Head of caudate nucleus (tissue), 42 donors: ENCODE measurements around the gene MYO9A.
"Not testable (repeated sequence)": the region's sequence is repeated elsewhere in the genome, so short reads cannot be mapped to it uniquely, and the experiment has no call there.

Experiments used
- DNase-seq, 42 donors: peaks; one replicate each; pipeline versions ENCODE4 v3.0.0 to v3.0.0-alpha.2; 2020 to 2021; ENCODE audit warnings: mixed read lengths in 7 of 42
- intact Hi-C: fragments of 100-400 bp; cut with DNase I; formaldehyde crosslinking; loops from one replicate; pipeline ENCODE4 v1.15.0; 2022

Gene MYO9A

DNA sequence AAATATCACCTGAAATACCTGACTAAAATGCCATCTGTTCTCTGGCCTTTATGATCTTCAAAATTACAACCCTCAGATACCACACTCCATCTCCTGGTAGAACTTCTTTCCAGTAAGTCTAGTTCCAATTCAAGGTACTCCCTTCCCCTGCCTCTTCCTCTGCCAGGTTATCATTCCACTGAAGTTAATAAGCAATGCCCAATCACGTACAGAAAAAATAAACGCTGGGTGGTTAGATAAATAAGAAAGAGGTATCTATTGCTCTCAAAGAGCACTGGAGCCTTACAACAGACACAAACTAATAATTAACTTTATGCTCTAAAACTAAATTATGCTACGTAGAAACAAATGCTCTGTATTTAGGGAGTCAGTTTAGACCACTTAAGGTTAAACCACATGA is 112.5 kb downstream of the MYO9A start:
- no peak for DNase-seq
- intact Hi-C loops, result no loop called here

DNA sequence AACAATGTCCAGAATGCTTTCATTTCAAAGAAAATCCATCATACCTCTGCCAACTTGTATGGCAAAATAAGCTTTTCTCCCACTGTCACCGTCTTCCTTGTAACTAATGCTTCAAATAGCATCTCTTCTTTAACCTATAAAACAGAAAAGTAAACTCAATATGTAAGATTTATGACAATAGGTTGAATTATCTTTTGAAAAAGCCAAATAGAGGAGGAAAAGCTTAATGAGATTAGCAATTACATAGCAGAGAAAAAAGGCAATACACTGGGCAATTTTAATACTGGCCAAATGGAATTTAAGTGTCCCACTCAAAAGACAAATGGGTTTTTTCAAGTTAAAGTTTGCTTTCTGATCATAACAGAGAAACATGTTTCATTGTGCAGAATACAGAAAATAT is 118.1 kb downstream of the MYO9A start:
- DNase-seq, result no peak
- intact Hi-C loops, result no loop called here

DNA sequence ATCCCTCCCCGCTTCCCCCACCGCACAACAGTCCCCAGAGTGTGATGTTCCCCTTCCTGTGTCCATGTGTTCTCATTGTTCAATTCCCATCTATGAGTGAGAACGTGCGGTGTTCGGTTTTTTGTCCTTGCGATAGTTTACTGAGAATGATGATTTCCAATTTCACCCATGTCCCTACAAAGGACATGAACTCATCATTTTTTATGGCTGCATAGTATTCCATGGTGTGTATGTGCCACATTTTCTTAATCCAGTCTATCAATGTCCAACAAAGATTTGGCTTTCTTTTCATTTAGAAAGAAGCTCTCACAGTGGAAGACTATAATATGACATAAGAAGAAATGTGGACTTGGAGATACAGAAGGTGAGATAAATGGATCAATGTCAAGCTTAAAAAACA is 119.2 kb downstream of the MYO9A start:
- intact Hi-C loops, DNase-seq: not testable (repeated sequence)

DNA sequence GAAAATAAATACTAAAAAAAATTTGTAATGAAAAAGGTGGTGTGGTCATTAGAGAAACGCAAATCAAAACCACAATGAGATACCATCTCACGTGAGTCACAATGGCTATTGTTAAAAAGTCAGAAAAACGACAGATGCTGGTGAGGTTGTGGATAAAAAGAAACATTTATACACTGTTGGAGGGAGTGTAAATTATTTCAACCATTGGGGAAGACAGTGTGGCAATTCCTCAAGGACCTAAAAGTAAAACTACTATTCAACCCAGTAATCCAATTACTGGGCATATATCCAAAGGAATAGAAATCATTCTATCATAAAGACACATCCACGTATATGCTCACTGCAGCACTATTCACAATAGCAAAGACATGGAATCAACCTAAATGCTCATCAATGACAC is 120.3 kb downstream of the MYO9A start:
- no peak for DNase-seq
- intact Hi-C loops, result no loop called here

DNA sequence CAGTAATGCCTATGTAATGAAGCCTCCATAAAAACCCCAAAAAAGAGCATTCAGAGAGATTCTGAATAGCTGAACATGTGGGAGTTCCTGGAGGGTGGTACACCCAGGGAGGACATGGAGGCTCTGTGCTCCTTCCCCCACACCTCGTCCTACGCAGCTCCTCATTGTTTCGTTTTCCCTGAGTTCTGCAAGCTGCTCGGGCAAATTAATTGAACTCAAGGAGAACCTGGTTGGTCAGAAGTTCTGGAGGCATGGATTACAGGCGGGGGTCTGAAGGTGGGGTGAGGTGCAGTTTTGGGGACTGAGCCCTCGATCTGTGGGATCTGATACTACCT is 142.2 kb downstream of the MYO9A start:
- DNase-seq, result peak in 39 of 42 donors; percentile 10 to 88 (median 51)

DNA sequence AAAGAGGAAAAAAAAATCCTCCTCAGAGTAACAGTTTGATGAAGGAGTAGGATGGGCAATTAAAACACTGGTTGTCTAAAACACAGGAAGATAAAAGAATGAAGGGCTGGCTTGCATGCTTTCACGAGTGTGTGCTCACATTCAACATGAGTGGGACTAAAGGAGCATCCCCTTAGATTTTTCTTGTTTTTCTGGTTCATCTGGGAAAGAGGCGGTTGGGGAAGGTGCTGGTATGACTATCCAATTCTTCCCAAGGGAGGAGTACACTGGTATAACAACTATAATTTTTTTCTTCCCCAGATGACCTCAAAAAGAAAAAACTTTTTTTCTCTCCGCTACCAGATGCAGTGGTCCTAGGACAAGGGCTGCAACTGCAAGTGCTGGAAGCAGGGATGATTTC is 143.7 kb downstream of the MYO9A start:
- intact Hi-C loops, result no loop called here
- no peak for DNase-seq

More for the DNA sequence above, 142.2 kb downstream of the MYO9A start:
- intact Hi-C loops, result no loop called here

DNA sequence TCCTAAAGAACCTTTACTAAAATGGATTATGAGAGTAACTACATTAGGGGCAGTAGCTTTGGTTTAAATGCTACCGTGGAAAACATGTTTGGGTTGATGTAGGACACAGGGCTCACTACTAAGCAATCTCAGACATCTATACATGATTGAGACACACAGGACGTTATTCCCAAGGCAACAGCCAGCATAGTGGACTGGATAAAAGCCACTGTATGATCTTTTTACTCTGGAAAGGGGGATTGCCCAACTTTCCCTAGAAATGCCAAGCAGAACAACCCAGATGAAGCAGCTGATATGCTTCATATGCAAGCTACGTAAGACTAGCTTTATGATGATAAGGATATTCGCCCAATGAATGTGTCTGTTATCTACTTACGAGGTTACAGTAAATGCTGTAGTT is 144.6 kb downstream of the MYO9A start:
- intact Hi-C loops, result no loop called here
- no peak for DNase-seq

DNA sequence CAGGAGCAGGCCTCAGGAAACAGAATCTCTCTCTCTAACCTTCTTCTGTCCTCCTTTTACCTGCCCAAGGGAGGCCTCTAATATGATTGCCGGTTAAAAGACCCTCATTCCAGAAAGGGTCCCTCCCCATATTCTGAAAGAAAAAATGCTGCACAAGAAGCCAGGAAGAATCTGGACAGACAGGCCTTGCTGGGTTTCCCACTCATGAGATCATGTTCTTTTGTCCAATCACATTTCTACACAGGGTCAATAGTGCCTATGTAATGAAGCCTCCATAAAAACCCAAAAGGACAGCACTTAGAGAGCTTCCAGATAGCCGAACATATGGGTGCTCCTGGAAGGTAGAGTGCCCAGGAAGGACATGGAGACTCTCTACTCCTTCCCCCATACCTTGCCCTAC is 146.0 kb downstream of the MYO9A start:
- no peak for DNase-seq
- intact Hi-C loops, result no loop called here

DNA sequence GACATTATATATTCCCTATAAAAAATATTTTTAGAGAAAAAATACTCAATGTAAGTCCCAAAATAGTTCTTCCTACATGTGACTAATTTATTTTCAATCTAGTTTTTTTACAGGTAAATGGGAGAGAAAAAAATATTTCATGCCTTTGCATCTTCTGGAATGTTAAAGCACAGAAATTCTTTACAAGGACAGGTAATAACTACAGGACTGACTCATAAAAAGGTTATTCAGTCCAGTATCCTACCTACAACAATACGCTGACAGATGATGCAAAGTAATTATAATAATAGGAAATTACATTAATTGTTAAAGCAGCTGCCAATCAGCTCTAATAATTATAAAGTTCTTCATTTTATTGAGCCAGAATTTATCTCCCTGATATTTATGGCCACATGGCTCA is 147.5 kb downstream of the MYO9A start:
- intact Hi-C loops, result no loop called here
- DNase-seq, result no peak

DNA sequence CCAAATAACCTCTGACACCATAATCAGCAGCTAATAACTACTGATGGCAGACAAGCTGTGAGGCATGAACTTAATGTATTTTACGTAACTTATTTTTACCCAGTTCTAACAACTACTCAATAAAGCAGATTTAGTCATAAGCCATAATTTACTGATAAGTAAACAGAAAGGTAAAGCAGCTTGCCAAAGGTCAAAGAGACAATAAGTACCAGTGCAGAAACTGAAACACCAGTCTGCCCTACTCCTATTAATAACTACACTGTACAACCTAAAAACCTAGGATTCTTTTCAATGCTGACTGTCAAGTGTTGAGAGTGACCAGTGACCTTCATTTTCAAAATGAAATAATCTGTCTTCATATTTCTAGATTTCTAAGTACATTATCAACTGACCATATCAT is 155.4 kb downstream of the MYO9A start:
- intact Hi-C loops, result no loop called here

DNA sequence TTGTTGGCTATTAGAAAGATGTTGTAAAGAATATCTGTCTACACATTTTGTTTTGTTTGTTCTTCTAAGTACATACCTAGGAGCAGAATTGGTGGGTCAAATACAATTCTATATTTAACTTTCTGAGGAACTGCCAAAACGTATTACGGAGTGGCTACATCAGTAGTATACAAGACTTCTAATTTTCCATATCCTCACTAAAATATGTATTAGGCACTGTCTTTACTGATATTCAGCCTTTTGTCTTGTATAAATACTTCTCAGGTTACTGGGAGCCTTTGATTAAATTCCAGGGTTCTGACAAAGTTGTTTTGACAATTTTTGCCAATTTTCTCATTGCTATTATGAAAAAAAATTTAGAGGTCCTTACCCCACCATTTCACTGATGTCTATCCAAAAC is 160.9 kb downstream of the MYO9A start:
- intact Hi-C loops, result no loop called here
- no peak for DNase-seq

More for the DNA sequence above, 155.4 kb downstream of the MYO9A start:
- no peak for DNase-seq

DNA sequence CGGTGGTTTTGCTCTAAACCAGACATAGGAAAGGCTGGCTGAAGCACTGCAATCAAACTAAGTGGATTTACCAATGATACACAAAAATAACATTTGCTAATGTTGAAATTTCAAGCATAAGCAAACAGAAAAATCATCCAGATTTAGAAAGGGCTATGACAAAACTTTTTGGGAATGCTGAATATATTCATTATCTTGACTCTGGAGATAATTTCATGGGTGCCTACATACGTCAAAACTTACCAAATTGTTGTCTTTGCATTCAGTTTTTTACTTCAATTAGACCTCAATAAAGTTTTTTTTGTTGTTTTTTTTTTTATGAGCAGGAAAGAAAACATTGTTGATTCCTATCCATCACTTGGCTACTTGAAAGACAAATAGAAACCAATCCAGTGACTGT is 166.8 kb downstream of the MYO9A start:
- DNase-seq, result no peak
- intact Hi-C loops, result no loop called here

DNA sequence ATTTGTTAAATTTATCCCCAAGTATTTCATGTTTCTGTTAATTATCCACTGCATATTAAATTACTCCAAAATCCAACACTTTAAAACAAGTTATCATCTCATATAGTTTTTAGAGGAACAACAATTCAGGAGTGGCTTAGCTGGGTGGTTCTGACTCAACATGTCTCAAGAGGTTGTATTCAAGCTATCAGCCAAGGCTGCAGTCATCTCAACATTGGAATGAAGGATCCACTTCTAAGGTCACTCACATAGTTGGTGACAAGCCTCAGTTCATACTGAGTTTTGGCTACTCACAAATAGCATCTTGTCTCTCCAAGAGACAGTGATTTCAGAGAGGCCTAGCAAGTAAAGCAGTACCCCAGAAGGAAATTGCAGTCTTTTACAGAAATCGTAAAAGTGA is 172.9 kb downstream of the MYO9A start:
- no peak for DNase-seq
- intact Hi-C loops, result no loop called here

DNA sequence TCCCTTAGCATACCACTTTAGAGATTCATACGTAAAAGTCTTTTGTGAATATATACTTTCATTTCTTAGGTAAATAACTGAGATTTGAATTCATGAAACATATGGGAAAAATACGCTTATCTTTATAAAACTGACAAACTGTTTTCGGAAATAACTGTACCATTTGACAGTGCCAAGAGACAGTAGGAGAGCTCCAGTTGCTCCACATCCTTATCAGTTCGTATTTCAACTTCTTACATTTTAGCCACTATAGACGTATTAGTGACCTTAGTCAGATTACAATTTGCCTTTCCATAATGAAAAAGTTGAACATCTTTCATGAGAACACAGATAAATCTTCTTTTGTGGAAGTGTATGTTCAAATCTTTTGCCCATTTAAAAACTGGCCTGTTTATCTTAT is 174.1 kb downstream of the MYO9A start:
- DNase-seq, result no peak
- intact Hi-C loops, result no loop called here

DNA sequence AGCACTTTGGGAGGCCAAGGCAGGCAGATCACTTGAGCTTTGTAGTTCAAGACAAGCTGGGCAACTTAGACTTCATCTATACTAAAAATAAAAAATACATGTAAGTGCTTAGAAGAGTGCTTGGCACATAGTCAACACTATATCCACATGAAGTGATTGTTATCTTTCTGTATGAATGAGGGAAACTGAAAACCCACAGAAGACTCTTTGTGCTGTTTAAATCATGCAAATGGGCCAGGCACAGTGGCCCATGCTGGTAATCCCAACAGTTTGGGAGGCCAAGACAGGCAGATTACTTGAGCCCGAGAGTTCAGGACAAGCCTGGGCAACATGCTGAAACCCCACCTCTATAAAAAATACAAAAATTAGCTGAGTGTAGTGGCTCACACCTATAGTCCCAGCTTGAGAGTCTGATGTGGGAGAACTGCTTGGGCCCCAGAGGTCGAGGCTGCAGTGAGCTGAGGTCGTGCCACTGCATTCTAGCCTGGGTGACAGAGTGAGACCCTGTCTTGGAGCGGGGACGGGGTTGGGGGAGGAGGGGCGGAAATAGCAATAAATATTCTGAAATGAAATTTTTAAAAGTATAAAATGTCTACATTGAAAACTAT is 177.9 kb downstream of the MYO9A start:
- intact Hi-C loops, result no loop called here
- DNase-seq, result no peak

DNA sequence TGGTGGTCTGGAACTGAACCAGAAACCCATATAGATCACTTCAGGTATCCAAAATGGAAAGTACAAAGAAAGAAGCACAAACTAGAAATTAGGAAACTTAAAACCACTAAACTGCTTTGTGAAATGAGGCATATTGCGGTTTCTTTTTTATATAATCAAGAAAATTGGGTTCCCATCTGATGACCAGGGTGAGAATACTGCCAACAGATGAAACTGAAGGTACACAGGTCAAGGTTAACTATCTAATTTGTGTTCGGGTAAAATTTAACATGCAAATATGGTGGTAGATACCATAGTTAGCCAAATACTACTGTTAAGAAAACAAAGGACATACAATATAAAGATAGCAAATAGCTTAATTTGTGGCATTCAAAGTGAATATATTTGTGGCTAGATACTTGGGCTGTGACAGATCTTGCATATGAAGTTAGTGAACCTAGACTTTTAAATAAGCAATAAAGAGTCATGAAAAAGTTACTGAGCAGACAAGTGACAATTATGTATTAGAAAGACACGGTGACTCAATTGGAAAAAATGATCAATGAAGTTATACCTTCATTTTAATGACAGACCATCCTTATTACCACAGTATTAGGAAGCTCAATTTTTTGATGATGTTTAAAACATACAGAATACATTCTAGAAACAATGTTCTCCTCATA is 180.2 kb downstream of the MYO9A start:
- no peak for DNase-seq
- intact Hi-C loops, result no loop called here

DNA sequence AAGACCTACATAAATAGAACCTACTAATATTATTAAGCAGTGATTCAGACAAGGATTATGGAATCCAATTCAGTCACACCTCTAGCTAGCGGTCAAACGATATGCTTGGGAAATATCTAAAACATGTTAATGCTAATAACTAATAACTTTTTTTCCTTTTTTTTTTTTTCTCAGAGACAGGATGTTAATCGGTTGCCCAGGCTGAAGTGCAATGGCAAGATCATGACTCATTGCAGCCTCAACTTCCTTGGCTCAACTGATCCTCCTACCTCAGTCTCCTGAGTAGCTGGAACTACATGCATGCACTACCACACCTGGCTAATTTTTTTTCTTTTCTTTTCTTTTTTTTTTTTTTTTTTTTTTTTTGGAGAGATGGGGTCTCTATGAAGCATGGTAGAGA is 183.5 kb downstream of the MYO9A start:
- intact Hi-C loops, result no loop called here
- DNase-seq, result no peak

DNA sequence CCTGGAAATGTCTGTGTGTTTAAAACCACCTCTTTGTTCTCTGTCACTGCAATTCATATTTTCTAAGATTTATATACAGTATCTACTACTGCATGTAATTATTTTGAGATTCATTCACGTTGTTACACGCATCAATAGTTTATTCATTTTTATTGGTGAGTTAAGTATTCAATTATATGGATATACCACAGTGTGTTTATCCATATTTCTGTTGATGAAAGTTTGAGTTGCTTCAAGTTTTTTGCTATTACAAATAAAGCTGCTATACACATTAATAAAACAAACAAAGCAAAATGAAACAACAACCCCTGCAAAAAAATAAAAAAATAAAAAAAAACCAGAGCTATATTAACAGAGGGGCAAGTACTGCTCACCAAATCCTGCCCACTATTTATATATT is 185.3 kb downstream of the MYO9A start:
- intact Hi-C loops, result no loop called here
- no peak for DNase-seq

DNA sequence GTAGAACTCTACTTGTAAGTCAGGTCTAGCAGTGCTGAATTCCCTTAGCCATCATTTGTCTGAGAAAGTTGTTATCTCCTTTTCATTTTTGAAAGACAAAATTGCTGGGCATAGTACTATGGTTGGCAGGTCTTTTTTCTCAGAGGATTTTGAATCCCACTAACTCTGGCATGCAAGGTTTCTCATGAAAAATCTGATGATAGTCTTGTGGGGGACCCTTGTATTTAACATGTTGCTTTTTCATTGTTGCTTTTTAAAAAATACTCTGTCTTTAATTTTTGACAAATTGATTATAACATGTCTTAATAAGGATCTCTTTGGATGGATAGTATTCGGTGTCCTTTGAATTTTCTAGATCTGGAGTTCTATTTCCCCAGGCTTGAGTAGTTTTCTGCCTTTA is 186.7 kb downstream of the MYO9A start:
- intact Hi-C loops, result no loop called here
- no peak for DNase-seq

DNA sequence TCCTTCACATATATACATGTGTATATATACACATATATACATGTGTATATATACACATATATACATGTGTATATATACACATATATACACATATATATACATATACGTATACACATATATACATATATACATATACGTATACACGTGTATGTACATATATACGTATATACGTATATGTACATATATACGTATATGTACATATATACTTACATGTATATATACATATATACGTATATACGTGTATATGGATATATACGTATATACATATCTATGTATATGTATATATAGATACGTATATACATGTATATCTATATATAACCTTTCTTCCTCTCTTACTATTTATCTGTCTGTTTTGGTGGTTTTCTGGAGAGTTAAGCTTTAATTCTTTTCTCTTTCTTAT is 192.8 kb downstream of the MYO9A start:
- intact Hi-C loops, result no loop called here

DNA sequence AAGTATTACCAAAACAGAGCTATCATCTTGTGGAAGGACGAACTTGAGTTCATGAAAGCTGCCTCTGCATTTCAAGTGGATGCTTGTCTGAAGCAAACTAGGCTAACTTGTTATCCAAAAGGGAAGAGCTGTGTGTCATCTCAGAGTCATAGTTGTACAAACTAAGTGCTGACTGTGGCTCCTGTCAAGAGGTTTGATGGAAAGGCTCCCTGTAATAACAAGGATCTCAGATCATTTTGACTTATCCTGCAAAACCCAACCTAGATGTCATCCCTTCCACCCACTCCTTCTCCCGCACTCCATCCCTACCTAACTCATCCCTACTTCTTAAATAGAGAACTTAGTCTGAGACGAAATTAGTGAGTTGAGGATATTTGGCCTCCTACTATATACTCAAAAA is 196.8 kb downstream of the MYO9A start:
- peak in 24 of 42 donors; percentile 3 to 75 (median 38) for DNase-seq
- intact Hi-C loops, result no loop called here

More for the DNA sequence above, 192.8 kb downstream of the MYO9A start:
- no peak for DNase-seq

DNA sequence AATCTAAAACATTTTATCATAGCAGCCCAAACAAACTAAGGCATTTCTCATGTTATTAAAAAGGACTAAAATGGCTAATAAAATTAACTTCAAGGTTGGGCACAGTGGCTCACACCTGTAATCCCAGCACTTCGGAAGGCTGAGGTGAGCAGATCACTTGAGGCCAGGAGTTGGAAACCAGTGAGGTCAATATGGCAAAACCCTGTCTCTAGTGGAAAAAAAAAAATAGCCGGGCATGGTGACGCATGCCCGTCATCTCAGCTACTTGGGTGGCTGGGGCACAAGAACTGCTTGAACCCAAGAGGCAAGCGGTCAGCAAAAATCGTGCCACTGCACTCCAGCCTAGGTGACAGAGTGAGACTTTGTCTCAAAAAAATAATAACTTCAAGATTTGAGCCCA is 197.4 kb downstream of the MYO9A start:
- no peak for DNase-seq
- intact Hi-C loops, result no loop called here
